C4-2B (cell line): ENCODE data around the gene ATP2A3.

Experiments used
- H3K27ac ChIP-seq: fragments of 450-650 bp; 2 replicates; pipeline ENCODE4 v1.5.1; 2017
- CTCF ChIP-seq: fragments of 450-650 bp; conservative IDR thresholded peaks from 2 replicates; pipeline ENCODE4 v1.5.1; 2017; ENCODE audit warnings: mild to moderate bottlenecking
- ZFX ChIP-seq: fragments of 450-650 bp; IDR thresholded peaks from 2 replicates; pipeline ENCODE4 v1.6.1; 2017

The ATP2A3 gene

GRCh38 chr17:3959295-3959899 lies 4.8 kb downstream of the ATP2A3 start:
- H3K27ac ChIP-seq, result peak overlapping the region; percentile 31
- TF ChIP-seq ZFX (no peak), CTCF (no peak)

- H3K27ac ChIP-seq, result no peak overlapping the region
- no peak for TF ChIP-seq CTCF
- no peak for TF ChIP-seq ZFX
Measured at GRCh38 chr17:3957735-3958599, 6.3 kb downstream of the ATP2A3 start.

- no peak overlapping the region for H3K27ac ChIP-seq
- TF ChIP-seq CTCF, result no peak
- TF ChIP-seq ZFX, result no peak
Measured at GRCh38 chr17:3956983-3957382, 7.3 kb downstream of the ATP2A3 start.

GRCh38 chr17:3956327-3956957 lies 7.8 kb downstream of the ATP2A3 start:
- H3K27ac ChIP-seq, result no peak overlapping the region
- TF ChIP-seq ZFX, result no peak
- TF ChIP-seq CTCF, result no peak

GRCh38 chr17:3955673-3955988 lies 8.6 kb downstream of the ATP2A3 start:
- no peak overlapping the region for H3K27ac ChIP-seq
- no peak for TF ChIP-seq ZFX
- no peak for TF ChIP-seq CTCF

GRCh38 chr17:3954976-3955672 lies 9.1 kb downstream of the ATP2A3 start:
- H3K27ac ChIP-seq, result no peak overlapping the region
- TF ChIP-seq ZFX (no peak), CTCF (no peak)

GRCh38 chr17:3954086-3954485 lies 10.2 kb downstream of the ATP2A3 start:
- TF ChIP-seq CTCF (no peak), ZFX (no peak)
- H3K27ac ChIP-seq, result no peak overlapping the region
